NCI-H146 treated with DMSO at 0.1 percent for 48 hours (cell line): ENCODE data around the gene AMBP.

Experiments used
- DNase-seq: peaks from one replicate; lab custom pipeline; 2025; ENCODE audit not compliant: unreplicated experiment; lab: John Stamatoyannopoulos, UW

AMBP gene

GRCh38 chr9:114076237-114077161, 1.6 kb downstream of the AMBP start:
- DNase-seq: no peak

GRCh38 chr9:114075602-114076001, 2.5 kb downstream of the AMBP start:
- DNase-seq: no peak

- DNase-seq: no peak
Observed at GRCh38 chr9:114072184-114073140, 5.6 kb downstream of the AMBP start.

DNA sequence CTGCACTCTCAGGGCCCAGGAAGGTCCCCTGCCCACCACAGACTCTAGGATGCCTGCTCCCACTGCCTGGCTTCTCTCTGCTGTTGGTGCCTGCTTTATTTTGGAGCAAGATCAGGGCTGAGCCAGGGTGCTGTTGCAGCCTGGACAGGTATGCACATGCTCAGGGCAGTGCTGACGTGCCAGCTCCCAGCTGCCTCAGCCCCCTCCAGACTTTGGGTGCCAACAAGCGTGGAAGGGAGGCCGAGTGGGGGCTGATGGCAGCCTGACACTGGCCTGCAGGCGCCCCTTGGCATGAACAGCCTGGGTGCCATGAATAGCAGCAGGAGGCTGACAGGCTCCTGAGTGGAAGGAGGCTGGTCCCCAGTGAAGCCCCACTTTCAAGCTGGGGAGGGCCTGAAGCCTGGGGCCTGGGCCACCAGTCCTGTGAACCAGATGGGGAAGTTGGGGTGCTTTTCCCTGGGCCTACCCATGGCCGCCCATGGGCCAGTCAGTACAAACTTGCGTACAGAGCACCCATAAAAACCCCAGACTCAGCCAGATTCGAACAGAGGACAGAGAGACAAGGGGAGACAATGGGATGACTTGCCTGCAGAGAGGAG, 6.8 kb downstream of the AMBP start:
- no peak for DNase-seq

DNA sequence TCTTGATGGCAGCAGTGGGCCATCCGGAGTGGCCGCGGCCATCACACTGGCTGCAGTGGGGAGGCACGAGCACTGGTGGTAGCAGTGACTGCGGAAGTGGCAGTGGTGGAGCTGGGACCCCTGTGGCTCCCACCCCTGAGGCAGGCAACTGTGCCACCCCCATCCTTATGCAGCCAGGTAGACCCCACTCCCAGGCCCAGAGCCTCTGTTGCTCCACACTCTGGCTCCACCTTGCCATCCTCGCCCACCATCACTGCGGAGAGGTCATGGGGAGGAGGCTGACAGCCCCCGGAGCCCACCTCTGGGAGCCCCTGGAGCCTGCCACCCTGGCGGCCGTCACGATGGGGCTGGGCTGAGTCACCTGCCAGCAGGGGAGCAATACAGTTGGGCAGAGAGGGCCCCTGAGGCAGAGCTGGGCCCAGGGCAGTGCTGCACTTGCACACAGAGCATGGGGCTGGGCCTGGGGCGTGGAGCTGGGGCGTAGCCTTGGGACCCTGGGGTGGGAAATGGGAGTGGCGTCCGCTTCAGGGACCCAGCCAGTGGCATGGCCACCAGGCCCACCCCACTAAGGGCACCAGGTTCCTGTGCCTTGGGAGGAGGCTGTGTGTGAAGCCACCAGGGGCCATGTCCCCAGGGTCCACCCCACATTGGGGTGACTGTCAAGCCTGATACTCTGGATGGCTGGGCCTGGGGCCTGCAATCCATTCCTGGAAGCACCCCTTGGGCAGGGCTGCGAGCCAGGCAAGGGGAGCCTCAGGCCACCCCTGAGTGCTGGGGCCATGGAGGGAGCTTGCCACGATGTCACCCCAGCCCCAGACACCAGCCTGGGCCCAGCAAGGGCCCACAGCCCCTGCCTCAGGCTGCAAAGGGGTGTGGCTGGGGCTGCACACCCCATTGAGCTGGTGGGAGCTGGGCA, 7.7 kb downstream of the AMBP start:
- DNase-seq: no peak

DNA sequence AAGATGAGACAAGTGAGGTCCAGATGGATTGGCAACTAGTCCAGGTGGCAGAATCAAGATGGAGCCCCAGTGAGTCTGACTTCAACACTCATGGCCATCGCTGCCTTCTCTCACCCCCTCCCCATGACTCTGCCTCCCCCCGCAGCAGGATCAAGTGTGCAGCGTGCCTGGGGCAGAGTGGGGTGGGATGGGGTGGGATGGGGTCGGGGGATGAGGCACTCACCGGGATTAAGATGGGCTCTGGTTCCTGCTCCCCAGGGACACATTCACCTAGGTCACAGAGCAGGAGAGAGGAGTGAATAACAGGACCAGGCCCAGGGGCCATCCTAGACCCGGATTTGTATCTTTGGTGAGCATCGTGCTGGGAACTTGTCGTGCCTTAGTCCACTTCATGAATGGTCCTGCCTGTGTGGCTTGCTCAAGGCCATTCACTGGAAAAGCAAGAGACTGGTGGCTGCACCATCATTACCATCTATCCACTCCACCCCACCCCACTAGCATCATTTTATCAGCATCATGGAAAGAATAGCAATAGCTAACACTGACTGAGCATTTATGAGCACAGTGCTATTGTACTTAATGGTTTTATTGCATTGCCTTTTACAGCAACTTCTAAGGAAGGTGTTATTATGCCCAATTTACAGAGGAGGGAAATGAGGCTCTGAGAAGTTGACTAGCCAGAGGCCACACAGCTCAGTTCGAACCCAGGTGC, 8.5 kb downstream of the AMBP start:
- no peak for DNase-seq

DNA sequence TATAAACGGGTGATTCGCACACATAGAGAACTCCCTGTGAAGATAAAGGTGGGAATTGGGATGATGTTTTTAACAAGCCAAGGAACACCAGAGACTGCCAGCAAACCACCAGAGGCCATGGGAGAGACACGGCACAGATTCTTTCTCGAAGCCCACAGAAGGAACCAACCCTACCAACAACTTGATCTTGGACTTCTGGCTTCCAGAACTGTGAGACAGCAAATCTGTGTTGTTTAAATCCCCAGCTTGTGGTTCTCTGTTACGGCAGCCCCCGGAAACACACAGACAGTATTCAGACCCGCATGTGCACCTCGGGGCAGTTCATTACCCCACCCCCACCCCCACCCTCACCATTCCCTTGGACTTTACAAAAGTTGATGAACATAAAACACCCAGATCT, 12.8 kb downstream of the AMBP start:
- no peak for DNase-seq

- no peak for DNase-seq
Observed at GRCh38 chr9:114061830-114062474, 16.1 kb downstream of the AMBP start.

DNA sequence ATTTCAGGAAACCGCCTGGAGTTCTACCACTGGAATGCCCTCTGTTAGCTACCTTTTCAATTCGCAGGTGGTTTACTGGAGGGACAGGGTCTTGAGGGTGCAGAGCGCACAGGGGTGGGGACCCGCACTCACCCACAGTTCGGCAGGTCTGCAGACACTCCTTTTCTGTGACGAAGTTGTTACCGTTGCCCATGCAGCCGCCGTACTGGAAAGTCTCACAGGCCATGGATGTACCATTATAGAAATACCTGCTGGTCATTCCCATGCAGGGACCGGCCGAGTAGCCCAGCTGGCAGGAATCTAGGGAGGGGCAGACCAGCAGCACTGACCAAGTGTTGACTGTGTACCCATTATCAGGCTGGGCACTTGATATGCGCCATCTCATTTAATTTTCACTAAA, 16.8 kb downstream of the AMBP start:
- DNase-seq: no peak

DNA sequence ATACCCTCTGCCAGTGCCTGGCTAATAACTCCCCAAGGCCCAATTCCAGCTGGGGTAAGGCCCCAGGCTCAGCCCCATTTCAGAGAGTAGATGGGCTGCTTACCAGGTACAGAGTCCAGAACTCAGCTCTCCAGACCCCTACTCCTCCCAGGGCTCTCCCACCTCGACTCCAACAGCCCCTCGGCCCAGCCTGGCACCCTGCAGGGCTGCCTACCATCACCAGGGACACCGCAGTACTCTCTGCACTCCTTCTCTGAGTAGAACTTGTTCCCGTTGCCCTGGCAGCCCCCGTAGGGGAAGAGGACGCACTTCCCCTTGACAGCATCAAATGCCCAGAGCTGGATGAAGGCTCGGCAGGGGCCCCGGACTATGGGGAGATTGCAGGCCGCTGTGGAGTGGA, 17.4 kb downstream of the AMBP start:
- no peak for DNase-seq

DNA sequence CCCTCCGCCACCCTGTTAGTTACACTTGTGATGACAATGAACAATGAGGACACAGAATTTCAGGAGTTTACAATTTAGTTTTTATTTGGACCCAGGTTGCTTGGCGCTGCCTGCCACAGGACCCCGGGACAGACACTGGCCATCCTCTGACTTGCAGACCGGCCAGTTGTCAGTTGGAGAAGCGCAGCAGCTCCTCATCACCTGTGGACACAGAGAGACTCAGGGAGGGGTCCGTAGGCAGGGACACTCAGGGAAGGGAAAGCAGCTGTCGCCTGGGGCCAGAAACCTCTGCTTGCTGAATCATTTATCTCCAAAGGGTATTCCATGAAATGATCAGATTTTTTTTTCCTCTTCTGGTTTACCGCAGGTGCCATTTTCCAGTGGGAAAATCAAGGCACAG, 18.0 kb downstream of the AMBP start:
- DNase-seq: no peak

GRCh38 chr9:114059047-114059803, 18.9 kb downstream of the AMBP start:
- no peak for DNase-seq

DNA sequence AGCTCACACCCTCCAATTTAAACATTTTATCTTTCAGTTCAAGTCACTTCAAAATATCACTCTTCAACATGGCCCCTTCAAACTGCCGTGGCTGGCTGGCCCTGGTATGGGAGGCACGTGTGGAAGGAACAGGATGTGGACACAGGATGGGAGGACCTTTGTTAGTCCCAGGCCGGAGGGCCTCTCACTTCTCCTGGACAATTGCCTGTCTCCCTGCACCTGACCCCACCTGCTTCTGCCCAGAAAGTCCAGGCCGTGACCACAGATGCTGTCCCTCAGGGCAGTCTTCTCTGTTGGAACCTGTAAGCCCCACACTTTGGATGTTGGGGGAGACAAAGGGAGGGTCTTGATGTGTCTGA, 19.4 kb downstream of the AMBP start:
- DNase-seq: no peak

GRCh38 chr9:114057161-114057885, 20.8 kb downstream of the AMBP start:
- no peak for DNase-seq

DNA sequence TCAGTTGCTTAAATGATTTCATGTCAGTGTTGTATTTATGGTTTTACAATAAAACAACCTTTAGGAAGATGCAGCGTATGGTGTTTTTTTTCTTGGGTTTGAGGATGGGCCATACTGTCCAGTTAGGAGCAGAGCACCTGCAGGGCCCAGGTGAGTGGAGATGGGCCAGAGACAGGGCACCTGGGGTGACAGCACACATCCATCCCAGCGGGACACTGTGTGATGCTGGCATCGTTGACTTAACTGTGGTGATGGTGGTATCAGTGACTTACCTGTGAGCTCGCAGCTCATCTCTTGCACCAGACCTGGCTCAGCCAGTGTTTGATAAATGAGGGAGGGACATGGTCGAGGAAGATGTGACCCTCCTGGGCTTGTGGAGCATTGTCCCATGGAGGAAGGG, 21.6 kb downstream of the AMBP start:
- DNase-seq: no peak

- no peak for DNase-seq
Observed at GRCh38 chr9:114055894-114056293, 22.2 kb downstream of the AMBP start.

DNA sequence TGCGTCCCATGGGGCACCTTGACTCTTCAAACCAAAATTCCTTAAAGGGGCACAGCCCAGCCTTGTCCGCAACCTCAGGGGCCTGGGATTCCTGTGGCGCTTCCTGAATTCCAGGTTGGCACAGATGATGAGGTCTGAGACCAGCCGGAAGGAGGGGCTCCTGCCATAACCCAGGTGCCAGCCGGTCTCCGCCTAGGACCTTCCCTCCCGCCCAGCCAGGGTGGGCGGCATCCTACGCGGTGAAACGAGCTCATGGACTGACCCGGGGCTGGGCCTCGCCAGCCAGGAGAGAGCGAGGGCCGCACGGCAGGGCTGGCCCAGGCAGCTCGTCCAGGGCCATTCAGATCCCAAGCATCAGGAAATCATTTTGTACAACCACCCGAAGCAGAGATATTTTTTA, 23.0 kb downstream of the AMBP start:
- no peak for DNase-seq

DNA sequence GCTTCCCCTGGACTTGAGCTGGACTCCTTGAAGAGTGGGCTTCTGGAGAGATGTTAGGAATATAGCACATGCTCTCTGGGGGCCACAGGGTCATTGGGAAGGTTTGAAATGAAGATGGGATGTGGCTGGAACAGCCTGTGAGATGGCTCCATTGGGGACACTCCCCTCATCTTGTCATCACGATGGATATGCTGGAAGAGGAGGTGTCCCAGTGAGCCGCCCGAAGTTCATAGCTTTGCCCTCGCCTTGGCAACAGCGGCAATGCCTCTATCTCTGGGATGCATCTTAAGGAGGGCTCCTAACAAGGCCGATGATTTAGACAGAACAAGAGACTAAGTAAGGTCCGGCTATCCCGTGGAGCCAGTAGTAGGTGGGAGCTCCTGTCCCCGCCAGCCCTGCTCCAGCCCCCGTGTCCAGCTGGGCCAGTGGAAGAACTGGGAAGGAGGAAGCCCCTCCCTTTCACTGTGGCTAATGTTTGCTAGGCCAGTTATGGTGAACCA, 23.9 kb downstream of the AMBP start:
- no peak for DNase-seq
